ENCODE measurements around the gene ABCA4.

ABCA4 gene

DNA sequence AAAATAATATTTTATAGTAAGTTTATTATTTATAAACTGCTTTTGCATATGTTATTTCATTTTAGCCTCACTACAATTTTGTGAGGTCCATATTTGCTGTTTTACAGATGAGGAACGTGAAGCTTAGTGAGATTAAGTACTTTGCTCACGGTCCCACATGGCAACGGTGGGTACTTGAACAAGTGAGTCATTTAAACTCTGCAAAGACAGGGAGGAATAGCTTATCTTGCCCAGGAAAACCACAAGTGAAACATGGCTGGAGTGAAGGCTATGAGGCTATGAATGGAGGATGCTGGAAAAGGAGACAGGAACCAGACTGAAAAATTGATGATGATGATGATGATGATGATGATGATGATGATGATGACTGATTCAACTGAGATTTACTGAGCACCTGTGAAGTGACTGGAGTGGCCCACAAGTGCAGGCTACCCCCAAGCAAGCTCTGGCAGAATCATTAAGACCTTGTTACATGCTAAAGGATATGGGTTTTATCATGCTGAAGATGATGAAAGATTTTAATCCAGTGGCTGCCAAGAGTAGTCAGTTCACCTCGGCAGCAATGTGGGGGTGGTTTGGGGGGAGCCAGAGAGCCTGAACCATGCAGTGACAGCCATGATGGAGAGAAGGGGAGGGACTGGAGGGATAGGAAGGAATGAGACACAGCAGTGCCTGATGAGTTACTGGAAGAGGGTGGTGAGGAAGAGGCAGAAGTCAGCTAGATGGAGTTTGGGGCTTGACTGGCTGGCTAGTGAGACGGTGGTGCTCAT, 1.4 kb upstream of the ABCA4 start:
- DNase-seq = no peak

DNA sequence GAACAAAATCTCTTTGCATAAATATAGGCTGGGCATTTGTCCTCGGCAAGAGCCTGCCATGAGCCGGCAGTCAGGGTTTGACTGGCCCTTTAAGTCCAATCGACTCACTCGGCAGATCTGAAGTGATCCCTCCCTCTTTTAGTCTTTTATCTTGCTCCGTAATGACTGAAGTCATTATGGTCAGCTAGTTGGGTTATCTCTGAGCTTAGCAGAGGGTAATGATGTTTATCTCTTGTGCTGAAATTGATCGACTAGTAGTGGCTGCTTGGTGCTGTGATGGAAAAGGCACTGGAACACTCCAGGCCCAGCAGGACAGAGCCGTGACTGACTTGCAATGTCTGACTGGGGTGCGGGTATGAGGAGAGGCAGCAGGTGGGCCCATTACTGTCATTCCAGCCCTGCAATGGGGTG, 468 bp upstream of the ABCA4 start:
- no peak for DNase-seq

DNA sequence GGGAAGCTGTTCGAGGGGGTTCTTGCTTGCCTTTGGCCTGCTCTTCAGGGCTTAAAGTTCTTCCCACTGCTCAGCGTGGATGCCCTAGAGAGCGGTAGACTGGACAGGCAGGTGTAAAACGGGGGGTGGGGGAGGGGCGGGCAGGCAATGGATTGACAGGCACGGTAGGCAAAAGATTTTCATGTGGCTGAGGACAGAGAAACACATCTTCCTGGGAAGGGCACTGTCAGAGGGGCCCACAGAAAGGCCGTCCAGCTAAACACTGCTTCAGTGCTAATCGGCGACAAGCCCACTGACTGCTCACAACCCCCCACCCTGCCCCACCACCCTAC, 412 bp downstream of the ABCA4 start:
- no peak for DNase-seq

DNA sequence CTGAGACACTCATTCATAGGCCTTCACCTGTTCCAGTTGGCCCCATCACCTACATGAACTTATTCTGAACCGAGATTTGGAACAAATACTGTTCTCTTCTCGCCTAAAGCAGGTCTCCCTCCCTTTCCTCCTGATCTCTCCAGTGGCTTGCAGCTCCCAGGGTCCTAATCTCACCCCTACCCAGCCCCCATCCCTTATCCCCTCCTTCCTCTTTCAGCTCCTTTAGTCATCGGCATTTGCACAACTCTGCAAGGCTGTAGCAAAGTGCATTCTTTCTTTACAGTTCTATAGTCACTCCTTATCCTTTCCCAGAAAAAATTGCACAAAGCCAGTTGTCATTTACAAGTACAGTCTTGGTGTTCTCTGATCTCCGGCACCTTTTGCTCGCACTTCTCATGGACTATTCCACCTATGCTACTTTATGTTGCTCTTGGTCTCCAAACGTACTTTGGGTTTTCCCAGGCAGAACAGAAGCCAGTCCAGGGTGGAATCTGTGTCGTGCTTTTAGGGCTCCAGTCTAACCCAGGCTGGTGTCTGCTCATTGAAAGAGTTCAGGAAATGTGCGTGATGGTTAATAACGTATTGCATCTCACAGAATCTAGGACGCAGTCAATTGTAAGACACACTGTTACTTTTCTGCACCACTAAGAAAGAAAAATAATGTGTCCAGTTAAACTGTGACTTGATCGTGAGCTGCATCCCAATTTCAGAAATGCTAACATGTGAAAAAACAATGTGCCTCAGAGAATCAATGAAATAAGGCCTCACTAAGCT, 965 bp downstream of the ABCA4 start:
- DNase-seq = no peak

DNA sequence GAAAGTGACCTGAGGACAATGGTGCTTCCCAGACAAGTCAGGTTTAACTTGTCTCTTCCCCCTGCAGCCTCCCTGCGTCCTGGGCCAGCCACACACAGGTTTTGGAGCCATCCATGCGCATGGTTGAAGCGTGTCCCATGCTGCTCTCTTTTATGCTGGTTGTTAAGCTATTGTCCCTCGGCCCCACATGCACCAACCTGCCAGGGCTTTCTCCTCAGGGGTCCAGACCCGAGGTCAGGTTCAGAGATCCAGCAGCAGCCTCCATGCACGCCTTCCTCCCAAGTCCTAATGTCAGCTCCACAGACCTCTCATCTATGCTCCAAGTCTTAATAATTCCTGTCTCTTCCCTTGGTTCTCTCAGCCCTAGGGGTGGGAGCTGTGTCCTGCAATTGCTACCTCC, 1.6 kb downstream of the ABCA4 start:
- DNase-seq = no peak

DNA sequence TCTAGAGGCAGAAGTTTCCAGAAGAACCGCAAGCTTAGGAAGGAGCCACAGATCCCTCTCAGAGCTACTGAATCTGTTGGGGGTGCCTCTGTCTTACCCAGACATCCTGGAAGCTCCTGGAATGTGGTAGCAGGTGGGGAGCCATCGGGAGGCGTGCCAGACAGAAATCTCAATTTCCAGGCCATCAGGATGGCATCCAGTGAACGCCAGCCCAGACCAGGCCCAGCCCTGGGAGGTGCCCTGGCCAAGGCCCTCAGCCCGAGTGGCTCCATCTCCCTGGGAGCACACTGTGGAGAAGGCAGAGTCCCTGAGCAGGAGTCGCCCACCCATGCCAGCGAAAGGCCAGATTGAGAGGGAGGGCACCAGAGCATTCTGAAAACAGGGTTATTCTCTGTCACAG, 2.5 kb downstream of the ABCA4 start:
- DNase-seq = no peak

DNA sequence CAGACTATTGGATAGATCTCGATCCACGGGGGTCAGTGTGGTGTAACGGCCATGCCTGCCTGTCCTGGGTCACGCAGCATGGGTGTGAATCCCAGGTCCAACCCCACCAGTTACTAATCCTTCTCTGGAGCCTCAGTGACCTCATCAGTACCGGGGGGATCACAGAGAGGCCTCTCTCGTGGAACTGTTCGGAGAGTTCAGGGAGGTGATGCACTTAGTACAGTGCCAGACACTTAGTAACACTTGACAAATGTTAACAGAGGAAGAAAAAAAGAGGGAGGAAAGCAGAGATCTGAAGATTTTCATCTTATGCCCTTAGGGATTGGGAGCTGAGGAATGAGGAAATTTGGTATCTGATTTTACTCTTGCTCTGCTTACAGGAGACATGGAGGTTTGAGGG, 2.9 kb downstream of the ABCA4 start:
- DNase-seq = no peak

DNA sequence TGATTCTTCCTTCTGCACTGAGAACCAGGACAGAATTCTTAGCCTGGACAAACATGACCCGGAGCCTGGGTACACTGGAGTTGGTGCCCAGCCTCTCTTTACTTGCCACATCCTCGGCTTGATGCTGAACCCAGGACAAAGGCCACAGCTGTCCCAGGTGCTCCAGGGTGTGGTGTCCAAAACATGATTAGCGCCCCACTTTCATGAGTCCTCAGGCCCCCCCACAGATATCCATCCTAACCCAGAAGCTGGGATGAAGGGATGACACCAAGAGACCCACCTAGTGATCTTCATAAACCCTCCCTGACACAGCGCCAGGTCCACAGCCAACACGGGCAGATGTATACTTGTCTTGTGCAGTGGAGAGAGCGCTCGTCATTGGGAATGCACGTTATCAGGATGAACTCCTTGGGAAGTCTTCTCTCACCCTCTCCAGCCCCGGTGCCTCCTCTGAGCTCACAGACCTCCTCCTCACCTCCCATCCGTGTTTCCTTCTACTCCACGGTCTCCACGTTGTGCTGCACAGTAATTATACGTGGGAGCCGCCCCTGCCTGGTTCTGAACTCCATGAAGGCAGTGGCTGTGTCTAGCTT, 3.6 kb downstream of the ABCA4 start:
- DNase-seq = no peak

DNA sequence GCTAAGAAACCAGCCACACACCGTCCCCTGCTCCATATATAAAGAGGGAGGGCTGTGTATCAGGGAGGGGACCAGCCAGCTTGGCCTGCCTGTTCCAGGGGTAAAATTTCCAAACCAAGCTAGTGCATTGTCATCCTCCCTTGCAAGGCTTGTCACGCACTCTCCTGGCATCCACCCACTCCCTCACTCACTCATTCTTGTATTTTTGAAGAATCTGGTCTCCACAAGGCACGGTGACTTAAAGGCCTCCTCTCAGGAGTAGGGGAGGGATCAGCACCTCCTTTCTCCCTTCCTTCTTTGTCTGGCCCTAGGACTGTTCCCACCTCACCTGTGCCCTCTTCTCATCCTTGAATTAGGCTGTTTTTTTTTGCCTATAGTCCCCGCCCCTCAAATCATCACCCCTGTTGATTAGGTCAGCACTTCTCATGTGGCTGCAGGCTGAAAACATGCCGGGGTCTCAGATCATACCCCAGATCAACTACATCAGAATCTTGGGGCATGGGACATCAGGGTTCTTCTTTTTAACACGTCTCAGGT, 5.0 kb downstream of the ABCA4 start:
- no peak for DNase-seq

DNA sequence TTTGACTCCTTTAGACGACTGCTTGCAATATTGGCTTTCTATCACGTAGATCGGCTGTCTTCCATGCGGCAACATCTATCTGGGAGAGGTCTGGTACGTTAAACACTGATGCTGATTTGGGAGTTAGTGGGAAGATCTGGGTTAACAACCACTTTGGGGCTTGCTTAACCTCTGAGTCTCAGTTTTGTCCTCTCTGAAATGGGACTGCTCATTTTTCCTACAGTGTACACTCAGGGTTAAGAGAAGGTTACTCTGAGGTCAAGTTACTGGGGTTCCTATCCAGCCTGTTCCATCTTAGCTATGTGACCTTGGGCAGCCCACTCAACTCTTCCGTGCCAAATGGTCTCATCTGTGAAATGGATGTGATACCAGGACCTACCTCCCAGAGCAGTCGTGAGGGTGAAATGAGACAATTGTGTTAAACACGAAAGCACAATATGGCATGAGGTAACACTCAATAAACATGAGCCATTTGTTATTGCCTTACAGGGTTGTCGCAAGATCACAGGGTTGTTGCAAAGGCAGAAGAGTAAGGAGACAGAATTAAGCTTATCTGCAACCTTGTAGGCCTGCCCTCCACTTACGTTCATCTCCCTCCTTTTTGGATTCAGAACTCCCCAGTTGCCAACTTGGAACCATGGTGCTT, 5.6 kb downstream of the ABCA4 start:
- no peak for DNase-seq

DNA sequence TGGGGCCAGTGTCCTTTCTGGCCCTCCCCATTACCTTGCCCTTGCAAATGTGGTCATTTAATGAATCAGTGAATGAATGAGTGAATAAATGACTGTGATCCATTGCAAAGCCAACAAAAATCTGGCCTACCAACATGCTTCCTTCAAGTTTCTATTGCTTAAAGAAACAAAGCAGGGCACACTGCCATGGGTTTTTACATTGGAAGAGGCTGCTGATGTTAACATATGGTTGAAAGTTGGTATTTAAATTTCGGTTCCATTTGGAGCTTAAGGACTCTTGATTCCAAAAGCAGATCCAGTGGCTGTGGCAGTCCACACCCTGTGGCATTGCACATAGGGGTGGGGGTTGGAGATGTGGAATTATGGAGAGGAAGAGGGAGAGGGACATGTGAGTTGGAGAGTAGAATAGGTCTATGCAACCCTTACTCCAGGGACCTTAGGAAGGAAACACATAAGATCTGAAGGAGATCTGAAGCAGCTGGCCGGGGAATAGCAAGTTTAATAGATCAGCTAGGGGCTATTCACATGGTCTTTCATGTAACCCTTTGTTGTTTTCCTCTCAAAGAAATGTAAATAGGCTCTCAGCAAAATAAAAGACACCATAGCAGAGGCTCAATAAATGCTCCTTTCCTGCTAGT, 7.2 kb downstream of the ABCA4 start:
- no peak for DNase-seq

DNA sequence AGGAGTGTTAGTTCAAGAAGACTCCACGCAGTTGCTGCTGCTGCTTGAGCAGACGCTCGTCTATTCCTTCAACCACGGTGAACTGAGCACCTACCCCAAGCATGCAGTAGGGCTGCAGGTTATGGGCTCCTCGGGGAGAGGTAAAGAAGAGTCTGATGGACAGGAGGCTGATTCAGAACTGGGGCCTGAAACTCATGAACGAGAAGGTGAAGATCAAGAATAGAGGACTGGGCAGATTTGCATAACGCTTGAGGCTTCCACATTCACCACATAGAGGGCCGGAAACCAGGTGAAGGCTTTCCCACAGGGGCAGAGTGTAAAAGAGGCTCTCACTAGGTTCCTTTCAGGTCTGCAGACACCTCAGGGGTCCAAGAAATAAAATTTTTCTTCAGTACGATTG, 9.1 kb downstream of the ABCA4 start:
- no peak for DNase-seq

DNA sequence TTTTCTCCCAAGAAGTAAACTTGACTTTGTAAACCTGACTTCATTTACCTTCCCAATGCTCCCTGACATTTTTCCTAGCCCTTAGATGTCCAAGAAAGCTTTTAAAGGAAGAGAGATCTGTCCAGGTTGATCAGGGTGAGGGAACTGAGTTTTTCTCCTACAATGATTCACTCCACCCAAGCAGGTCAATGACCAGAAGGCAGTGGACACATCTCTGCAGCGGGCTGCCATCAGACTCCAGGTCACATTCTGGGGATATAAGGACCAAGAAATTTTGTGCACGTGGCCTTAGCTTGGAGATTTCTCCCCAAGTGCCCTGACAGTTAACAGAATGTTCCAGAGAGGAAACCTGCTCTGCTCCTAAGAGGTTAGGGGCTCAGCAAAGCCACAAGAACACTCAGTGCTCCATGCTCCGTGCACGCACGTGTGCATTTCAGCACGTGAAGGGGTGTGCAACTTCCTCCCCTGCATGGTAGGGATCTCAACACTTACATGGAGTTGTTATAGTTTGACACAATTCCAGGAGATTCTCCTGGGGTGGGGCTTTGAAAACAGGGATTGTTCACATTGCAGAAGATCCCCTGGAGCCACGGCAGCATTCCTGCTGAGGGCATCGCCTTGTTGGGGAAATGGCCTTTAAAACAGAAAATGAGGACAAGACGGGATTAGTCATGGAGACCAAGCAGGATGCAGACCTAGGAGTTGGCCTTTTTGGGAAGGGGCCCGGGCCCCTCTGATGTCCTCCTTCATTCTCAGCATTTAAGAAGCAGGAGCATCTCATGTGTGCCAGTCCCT, 9.8 kb downstream of the ABCA4 start:
- no peak for DNase-seq

DNA sequence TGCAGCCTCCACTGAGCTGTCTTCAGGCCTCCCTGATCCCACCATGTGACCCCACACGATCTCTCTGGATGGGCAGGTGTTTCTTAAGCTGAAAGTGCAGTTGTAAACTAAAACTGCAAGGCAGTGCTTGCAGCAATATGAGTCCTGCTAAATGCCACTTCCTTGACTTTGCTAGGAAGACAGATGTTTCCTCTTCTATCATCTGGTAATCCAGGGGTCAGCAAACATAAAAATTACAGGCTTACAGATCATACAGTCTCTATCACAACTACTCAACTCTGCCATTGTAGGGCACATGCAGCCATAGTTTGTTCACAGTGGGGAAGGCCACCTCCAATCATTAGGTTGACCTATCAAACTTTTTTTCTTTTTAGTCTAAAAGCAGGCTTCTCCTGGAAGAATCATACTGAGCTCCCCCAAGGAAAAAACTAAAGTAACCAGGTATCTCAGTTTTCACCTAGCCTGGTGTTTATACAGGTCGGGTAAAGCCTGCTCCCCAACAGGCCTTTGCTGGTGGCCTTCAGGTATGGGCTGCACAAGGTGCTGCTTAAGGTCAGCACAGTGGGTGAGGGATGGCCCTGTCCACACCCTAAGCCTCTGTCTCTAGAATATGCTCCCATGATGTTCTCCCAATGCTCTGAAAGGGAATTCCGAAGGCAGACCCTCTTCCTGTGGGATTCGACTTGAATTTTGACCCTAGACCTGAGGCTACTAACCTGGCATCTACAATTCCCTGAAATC, 10.8 kb downstream of the ABCA4 start:
- DNase-seq = no peak

DNA sequence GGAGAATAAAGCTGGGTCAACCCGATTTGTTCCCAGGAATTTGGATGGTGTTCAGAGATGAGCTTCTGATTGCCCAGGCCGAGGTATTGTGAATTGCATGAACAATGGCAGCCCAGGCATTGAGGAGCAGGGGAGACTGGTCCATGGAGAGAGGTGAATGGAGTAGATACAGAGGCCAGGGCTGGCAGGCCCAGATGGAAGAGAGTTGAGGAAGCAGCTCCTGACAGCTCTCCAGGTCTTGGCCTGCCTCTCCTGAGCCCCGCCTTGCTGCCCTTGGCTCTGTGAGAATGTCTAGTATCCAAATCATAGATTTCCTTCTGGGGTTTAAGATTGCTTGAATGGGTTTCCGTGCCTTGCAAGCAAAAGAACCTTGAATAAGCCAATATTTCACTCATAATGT, 11.5 kb downstream of the ABCA4 start:
- DNase-seq = no peak

DNA sequence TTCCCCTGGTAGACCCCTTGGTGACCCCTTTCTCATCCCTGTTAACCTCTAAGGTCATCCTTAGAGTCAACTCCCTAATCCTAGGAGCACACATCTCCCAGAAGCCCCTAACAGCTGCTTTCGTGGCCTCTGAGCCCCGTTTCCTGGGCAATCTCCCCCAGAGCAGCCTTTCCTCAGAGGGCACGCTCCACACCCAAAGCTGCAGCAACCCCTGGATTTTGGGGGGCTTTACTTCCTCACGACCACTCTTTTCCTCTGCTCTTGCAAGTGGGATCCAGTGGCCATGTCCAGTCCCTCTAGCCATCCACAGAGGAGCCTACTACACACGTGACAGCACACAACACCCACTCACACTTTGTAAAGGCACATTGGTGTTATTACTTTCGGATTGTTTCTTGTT, 13.8 kb downstream of the ABCA4 start:
- DNase-seq = no peak

DNA sequence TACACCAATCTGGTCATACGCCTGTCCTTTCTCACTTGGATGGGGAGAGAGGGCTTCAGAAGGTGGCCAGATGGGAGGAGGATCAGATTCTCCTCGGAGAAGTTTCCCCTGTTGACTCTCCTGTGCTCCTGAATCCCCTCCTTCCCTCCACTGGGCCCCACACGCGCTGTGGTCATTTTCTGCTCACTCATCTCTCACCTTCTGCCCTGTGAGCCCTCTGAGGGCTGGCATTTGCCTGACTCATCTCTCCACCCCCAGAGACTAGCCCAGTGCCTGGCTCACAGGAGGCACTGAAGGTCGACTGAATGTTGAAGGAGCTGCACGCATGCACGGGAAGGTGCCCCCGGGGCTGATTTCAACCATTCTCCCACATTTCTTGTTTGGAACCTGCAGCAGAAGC, 14.2 kb downstream of the ABCA4 start:
- no peak for DNase-seq

DNA sequence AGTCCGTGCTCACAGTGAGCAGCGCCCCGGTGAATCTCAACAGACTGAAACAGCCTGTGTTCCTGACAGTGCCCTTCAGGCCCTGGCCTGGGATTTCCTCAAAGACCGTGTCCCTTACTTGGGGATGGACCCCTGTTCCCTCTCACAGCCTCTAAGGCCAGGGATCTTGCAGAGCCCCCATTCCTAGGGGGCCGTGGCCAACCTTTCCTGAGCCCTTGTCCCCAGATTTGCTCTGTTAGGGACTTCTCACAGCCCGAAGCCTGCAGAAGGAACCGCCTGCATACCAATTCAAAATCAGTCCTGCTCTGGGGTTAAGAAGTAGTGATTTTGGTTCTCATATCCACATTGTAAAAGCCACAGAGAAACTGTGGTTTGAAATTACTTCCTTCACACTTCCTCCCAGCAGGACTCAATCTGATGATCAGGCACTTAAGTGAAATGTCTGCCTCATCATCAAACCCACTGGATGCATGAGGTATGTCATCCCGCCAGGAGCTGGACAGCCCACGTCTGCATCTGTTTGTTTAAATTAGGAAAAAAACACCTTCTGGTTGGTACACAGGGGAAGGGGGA, 14.9 kb downstream of the ABCA4 start:
- no peak for DNase-seq

DNA sequence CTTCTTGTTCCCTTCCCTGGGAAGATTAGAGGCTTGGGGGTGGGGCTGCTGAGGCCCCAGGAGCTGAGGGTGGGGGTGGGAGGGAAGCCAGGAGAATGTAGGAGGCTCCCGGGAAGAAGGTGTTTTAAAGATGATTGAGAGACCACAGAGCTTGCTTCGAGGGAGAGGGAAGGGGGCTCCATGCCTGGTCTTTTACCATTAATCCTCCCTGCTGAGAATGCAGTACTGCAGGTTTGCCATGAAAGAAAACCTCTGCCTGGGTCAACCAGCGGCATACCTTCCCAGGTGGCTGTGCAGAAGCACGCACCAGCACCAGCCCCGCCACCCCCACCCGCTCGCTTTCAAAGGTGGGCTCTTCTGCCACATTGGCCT, 15.4 kb downstream of the ABCA4 start:
- DNase-seq = no peak

DNA sequence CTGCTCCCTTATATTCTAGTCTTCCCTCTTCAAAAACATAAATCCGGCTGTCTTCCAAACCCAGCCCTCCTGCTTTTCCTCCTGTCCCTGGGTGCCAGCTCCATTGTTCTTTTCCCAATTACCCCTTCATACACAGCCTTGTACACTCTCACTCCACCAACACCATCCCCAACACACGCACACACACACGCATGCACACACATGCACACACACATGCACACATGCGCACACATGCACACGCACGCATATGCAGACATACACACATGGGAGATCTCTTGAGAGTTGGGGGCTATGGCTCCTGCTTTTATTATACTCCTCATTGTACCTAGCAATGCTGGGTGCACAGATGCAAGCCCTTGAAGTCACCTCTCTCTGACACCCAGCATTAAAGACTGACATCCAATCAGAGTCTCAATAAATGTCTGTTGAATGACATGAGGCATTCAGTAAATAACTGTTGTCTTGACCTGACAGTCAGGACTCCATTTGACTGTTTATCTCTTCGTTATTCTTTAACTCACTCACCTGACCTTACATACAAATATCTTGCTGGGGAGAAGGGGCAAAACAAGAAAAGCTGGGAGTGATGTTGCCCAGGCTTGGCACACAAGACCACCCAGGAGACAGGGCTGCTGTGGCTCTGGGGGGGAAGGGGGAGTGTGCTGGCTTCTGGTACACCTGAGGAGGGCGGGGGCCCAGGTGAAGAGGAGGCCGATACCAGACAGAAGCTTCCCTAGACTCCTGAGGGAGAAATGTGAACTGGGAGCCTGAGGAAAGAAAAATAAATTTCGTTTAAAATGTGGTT, 16.0 kb downstream of the ABCA4 start:
- no peak for DNase-seq

Measured in activated T-cell treated with anti-CD3 and anti-CD28 coated beads, Interleukin-2, amount 50 U/mL, for 48 hours (primary cell).